Measurements from ENCODE around the gene ADGRG1. TPM values are rescaled to one million over a fixed set of nuclear protein-coding genes. Genes with fewer than 3 reads are reported as not detected.

Gene ADGRG1
- total RNA-seq, 2 donors from 2014 or later = 9.0 to 21.3 TPM

GRCh38 chr16:57713596-57713995 lies 85.2 kb downstream of the ADGRG1 start:
- Mint-ChIP-seq H3K27ac (no peak overlapping the region), H3K4me3 (no peak overlapping the region), H3K36me3 (ENCODE audit: insufficient read depth in 2 of 2) (no peaks in the 10 kb centered on the region), H3K4me1 (ENCODE audit: low read depth) (no peaks in the 10 kb centered on the region), H3K27me3 (ENCODE audit: low read depth) (no peaks in the 10 kb centered on the region), H3K9me3 (no peaks in the 10 kb centered on the region)
- no peak for ATAC-seq (replicated peaks in 1 of 2)
- no peak for DNase-seq

GRCh38 chr16:57714047-57714446 lies 85.6 kb downstream of the ADGRG1 start:
- no peaks in the 10 kb centered on the region for H3K4me1 Mint-ChIP-seq (ENCODE audit: low read depth)
- no peak overlapping the region for H3K4me3 Mint-ChIP-seq
- no peaks in the 10 kb centered on the region for H3K27me3 Mint-ChIP-seq (ENCODE audit: low read depth)
- H3K9me3 Mint-ChIP-seq = no peaks in the 10 kb centered on the region
- no peak for ATAC-seq (replicated peaks in 1 of 2)
- no peak overlapping the region for H3K27ac Mint-ChIP-seq
- DNase-seq = no peak
- H3K36me3 Mint-ChIP-seq (ENCODE audit: insufficient read depth in 2 of 2) = no peaks in the 10 kb centered on the region

Other genes with a start within 250 kb of the ADGRG1 start
- gene CCL17, start 223.9 kb upstream of the ADGRG1 start, total RNA-seq = 1 to 10 TPM; 1.3 to 7.4 TPM
- 10 to 100 TPM; 39.6 to 49.7 TPM for gene CIAPIN1, start 181.2 kb upstream of the ADGRG1 start, total RNA-seq
- gene COQ9, start 181.2 kb upstream of the ADGRG1 start, total RNA-seq = 10 to 100 TPM; 31.4 to 35.2 TPM
- 10 to 100 TPM; 65.7 to 67.5 TPM for gene POLR2C, start 166.0 kb upstream of the ADGRG1 start, total RNA-seq
- 10 to 100 TPM; 12.0 to 19.6 TPM for gene DOK4, start 142.1 kb upstream of the ADGRG1 start, total RNA-seq
- 10 to 100 TPM in 1 of 2 donors, 1 to 10 TPM in 1; 8.1 to 14.6 TPM for gene CCDC102A, start 92.1 kb upstream of the ADGRG1 start, total RNA-seq
- gene ADGRG5, start 86.0 kb upstream of the ADGRG1 start, total RNA-seq = 1 to 10 TPM; 3.9 to 9.3 TPM
- under 1 TPM in 1 of 2 donors, not detected in 1; 0.09 TPM for gene ADGRG3, start 39.7 kb downstream of the ADGRG1 start, total RNA-seq
- gene DRC7, start 66.2 kb downstream of the ADGRG1 start, total RNA-seq = under 1 TPM in 1 of 2 donors, not detected in 1; 0.19 TPM
- 10 to 100 TPM; 23.2 to 31.3 TPM for gene KATNB1, start 107.1 kb downstream of the ADGRG1 start, total RNA-seq
- 1 to 10 TPM; 1.3 to 1.5 TPM for gene KIFC3, start 173.9 kb downstream of the ADGRG1 start, total RNA-seq